Progenitor cell of endocrine pancreas (in vitro differentiated cells): ENCODE results near the gene PHYKPL. TPM values are rescaled to one million over a fixed set of nuclear protein-coding genes. Genes with fewer than 3 reads are reported as not detected.

Experiments
- DNase-seq: peaks from one replicate; pipeline ENCODE4 v3.0.0; 2021; ENCODE audit warnings: low spot score; ENCODE audit not compliant: unreplicated experiment
- H3K27ac Mint-ChIP-seq: 2 replicates; pipeline ENCODE4 v1.8.0; 2021; ENCODE audit warnings: mild to moderate bottlenecking, moderate library complexity, mixed read lengths
- H3K27me3 Mint-ChIP-seq: 2 replicates; pipeline ENCODE4 v1.8.0; 2021; ENCODE audit warnings: mixed read lengths
- H3K36me3 Mint-ChIP-seq: 2 replicates; pipeline ENCODE4 v1.8.0; 2022; ENCODE audit warnings: mixed read lengths; ENCODE audit not compliant: insufficient read depth
- H3K4me1 Mint-ChIP-seq: 2 replicates; pipeline ENCODE4 v1.8.0; 2021; ENCODE audit warnings: low read depth, mixed read lengths
- H3K4me3 Mint-ChIP-seq: 2 replicates; pipeline ENCODE4 v1.8.0; 2021; ENCODE audit warnings: low read depth, mild to moderate bottlenecking, moderate library complexity, mixed read lengths
- H3K9me3 Mint-ChIP-seq: 2 replicates; pipeline ENCODE4 v1.8.0; 2021; ENCODE audit warnings: low read depth, mixed read lengths
- CTCF ChIP-seq: fragments of 200-600 bp; sonication (generic); IDR thresholded peaks from one replicate; pipeline ENCODE4 v1.5.0; 2021; ENCODE audit warnings: antibody characterized with exemption, mild to moderate bottlenecking; ENCODE audit not compliant: unreplicated experiment
- total RNA-seq: library from RNA; stranded (reverse); gene quantifications from 2 replicates; pipeline ENCODE4 v1.2.1, GENCODE V29; 2021

The PHYKPL gene
- total RNA-seq, 1 donor from 2014 or later, result 113 TPM

DNA sequence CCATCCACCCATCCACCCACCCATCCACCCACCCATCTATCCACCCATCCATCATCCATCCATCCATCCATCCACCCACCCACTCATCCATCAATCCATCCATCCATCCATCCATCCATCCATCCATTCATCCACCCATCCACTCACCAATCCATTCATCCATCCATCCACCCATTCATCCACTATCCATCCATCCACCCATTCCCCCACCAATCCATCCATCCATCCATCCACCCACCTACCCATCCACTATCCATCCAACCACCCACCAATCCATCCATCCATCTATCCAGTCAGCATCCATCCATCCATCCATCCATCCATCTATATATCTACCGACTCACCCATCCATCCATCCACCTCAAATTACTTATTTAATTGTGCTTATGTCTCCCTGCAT is 36.9 kb upstream of the PHYKPL start:
- no peaks in the 10 kb centered on the region for H3K9me3 Mint-ChIP-seq
- peaks cover 5% of the 10 kb centered on the region for H3K4me1 Mint-ChIP-seq
- H3K27ac Mint-ChIP-seq, result no peak overlapping the region
- H3K27me3 Mint-ChIP-seq, result peaks cover 3% of the 10 kb centered on the region
- no peak for DNase-seq
- no peaks in the 10 kb centered on the region for H3K36me3 Mint-ChIP-seq
- no peak overlapping the region for H3K4me3 Mint-ChIP-seq
- no peak for TF ChIP-seq CTCF

- no peak for TF ChIP-seq CTCF
- Mint-ChIP-seq H3K9me3 (no peaks in the 10 kb centered on the region), H3K36me3 (no peaks in the 10 kb centered on the region), H3K4me1 (peaks cover 5% of the 10 kb centered on the region), H3K27me3 (peaks cover 3% of the 10 kb centered on the region), H3K27ac (no peak overlapping the region), H3K4me3 (no peak overlapping the region)
- no peak for DNase-seq
These were observed 35.3 kb upstream of the PHYKPL start for GRCh38 chr5:178267876-178268275.

- no peak overlapping the region for H3K4me3 Mint-ChIP-seq
- H3K36me3 Mint-ChIP-seq, result no peaks in the 10 kb centered on the region
- H3K4me1 Mint-ChIP-seq, result peaks cover 5% of the 10 kb centered on the region
- no peaks in the 10 kb centered on the region for H3K9me3 Mint-ChIP-seq
- TF ChIP-seq CTCF, result no peak
- H3K27me3 Mint-ChIP-seq, result peaks cover 3% of the 10 kb centered on the region
- no peak overlapping the region for H3K27ac Mint-ChIP-seq
- DNase-seq, result no peak
These were observed 34.6 kb upstream of the PHYKPL start for GRCh38 chr5:178267245-178267644.

DNA sequence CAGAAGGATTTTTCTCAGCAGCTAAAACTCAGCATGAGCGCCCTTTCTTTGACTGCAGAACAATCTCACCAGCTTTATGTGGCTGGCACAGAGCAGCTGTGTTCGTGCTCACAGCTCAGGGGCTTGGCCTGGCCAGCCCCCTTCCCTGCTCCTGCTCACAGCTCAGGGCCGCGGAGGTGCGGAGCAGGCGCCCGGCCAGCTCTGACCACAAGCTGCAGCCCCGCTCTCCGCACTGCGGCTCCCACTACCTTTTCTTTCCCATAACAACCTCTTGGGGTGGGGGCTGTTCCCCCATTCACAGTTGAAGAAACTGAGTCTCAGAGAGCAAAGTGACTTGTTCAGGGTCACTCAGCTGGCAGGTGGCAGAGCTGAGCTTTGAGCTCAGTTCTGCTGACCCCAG is 34.0 kb upstream of the PHYKPL start:
- H3K9me3 Mint-ChIP-seq, result no peaks in the 10 kb centered on the region
- peaks cover 6% of the 10 kb centered on the region for H3K4me1 Mint-ChIP-seq
- peaks cover 3% of the 10 kb centered on the region for H3K27me3 Mint-ChIP-seq
- no peak for DNase-seq
- H3K36me3 Mint-ChIP-seq, result no peaks in the 10 kb centered on the region
- H3K4me3 Mint-ChIP-seq, result no peak overlapping the region
- no peak for TF ChIP-seq CTCF
- no peak overlapping the region for H3K27ac Mint-ChIP-seq

DNA sequence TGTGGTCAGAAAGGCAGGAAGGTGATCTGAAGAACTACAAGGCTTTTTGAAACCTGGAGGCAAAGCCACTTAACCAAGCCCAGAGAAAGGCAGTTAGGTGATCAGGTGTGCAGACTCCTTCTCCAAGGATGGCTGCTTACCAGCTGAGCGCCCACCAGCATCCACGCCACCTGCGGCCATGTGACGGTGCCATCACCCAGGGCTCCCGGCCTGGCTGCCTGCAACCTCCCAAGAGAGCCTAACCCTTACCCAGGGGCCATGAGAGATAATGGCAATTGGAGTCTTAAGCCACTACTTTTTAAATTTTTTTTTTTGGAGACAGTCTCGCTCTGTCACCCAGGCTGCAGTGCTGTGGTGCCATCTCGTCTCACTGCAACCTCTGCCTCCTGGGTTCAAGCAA is 33.1 kb upstream of the PHYKPL start:
- H3K27me3 Mint-ChIP-seq, result peaks cover 3% of the 10 kb centered on the region

More for the DNA sequence above, 33.1 kb upstream of the PHYKPL start:
- Mint-ChIP-seq H3K9me3 (no peaks in the 10 kb centered on the region), H3K27ac (no peak overlapping the region), H3K4me1 (peaks cover 3% of the 10 kb centered on the region), H3K4me3 (no peak overlapping the region), H3K36me3 (no peaks in the 10 kb centered on the region)
- TF ChIP-seq CTCF, result no peak
- no peak for DNase-seq
